Endothelial cell (in vitro differentiated cells): Measurements from ENCODE around the gene SEMA7A. TPM values are rescaled to one million over a fixed set of nuclear protein-coding genes. Genes with fewer than 3 reads are reported as not detected.

Experiments
- DNase-seq: peaks from one replicate; pipeline ENCODE4 v3.0.0; 2021; ENCODE audit warnings: low spot score
- H3K27ac Mint-ChIP-seq: one replicate; pipeline ENCODE4 v1.8.0; 2021; ENCODE audit warnings: mixed read lengths, inconsistent platforms; ENCODE audit not compliant: unreplicated experiment
- H3K27me3 Mint-ChIP-seq: one replicate; pipeline ENCODE4 v1.8.0; 2021; ENCODE audit warnings: mild to moderate bottlenecking, moderate library complexity, mixed read lengths, inconsistent platforms; ENCODE audit not compliant: unreplicated experiment
- H3K36me3 Mint-ChIP-seq: one replicate; pipeline ENCODE4 v1.8.0; 2021; ENCODE audit warnings: mild to moderate bottlenecking, low read depth, mixed read lengths, inconsistent platforms; ENCODE audit not compliant: unreplicated experiment
- H3K4me1 Mint-ChIP-seq: one replicate; pipeline ENCODE4 v1.8.0; 2021; ENCODE audit warnings: mild to moderate bottlenecking, mixed read lengths, inconsistent platforms; ENCODE audit not compliant: unreplicated experiment
- H3K4me3 Mint-ChIP-seq: one replicate; pipeline ENCODE4 v1.8.0; 2021; ENCODE audit warnings: mild to moderate bottlenecking, mixed read lengths, inconsistent platforms; ENCODE audit not compliant: unreplicated experiment
- H3K9me3 Mint-ChIP-seq: one replicate; pipeline ENCODE4 v1.8.0; 2021; ENCODE audit warnings: mixed read lengths, inconsistent platforms; ENCODE audit not compliant: unreplicated experiment
- total RNA-seq: library from RNA; stranded (reverse); fragmentation: NEBNext Ultra II Directional; extraction: Animal tissue kit (Norgen Biotek cat#: 25700); gene quantifications from one replicate; pipeline ENCODE4 v1.2.1, GENCODE V29; 2021; ENCODE audit not compliant: unreplicated experiment
- TF ChIP-seq, protein P1 (sequence below): fragments of 200-600 bp; sonication (generic); IDR thresholded peaks from one replicate; pipeline ENCODE4 v1.5.0; 2021; ENCODE audit warnings: antibody characterized with exemption; ENCODE audit not compliant: unreplicated experiment

SEMA7A gene
- total RNA-seq, 1 donor from 2014 or later = 41.4 TPM

DNA sequence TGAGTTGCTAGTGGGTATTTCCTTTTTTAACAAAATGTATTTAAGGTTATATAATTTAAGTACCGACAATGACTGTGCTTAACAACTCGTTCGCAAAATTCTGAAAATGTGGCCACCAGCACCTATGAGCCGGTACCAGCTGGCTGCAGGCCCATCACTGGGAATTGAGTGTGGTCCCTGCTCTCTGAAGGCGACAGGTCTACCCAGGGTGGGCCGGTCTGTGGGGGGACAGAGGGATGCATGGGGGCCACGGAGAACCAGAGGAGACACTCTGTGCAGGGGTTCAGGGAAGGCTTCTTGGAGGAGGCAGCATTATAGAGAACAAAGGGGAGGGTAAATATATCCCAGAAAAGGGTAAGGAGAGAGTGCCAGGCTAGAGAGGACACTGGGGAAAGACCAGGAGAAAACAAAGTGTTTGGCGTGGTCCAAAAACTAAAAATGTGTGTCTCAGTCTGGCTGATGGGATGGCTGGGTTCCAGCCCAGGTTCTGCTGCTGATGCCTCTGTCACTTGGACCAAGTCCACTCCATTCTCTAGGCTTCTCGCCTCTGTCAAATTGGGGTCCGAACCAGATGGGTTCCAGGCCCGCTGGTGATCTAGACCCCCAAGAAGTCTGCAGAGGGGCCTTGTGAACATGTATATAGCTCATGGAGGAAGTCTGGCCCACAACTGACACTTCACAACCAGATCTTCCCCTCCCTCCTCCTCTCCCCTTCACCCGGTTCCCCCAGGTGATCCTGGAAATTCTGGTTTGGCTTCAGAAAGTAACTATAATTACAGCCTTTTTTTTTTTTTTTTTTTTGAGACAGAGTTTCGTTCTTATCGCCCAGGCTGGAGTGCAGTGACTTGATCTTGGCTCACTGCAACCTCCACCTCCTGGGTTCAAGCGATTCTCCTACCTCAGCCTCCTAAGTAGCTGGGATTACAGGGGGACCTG, 55.7 kb downstream of the SEMA7A start:
- no peak for DNase-seq
- Mint-ChIP-seq H3K4me3 (no peak overlapping the region), H3K4me1 (peaks cover 22% of the 10 kb centered on the region), H3K36me3 (no peaks in the 10 kb centered on the region), H3K9me3 (no peaks in the 10 kb centered on the region), H3K27me3 (peaks cover 6% of the 10 kb centered on the region), H3K27ac (no peak overlapping the region)
- TF ChIP-seq, protein P1, sequence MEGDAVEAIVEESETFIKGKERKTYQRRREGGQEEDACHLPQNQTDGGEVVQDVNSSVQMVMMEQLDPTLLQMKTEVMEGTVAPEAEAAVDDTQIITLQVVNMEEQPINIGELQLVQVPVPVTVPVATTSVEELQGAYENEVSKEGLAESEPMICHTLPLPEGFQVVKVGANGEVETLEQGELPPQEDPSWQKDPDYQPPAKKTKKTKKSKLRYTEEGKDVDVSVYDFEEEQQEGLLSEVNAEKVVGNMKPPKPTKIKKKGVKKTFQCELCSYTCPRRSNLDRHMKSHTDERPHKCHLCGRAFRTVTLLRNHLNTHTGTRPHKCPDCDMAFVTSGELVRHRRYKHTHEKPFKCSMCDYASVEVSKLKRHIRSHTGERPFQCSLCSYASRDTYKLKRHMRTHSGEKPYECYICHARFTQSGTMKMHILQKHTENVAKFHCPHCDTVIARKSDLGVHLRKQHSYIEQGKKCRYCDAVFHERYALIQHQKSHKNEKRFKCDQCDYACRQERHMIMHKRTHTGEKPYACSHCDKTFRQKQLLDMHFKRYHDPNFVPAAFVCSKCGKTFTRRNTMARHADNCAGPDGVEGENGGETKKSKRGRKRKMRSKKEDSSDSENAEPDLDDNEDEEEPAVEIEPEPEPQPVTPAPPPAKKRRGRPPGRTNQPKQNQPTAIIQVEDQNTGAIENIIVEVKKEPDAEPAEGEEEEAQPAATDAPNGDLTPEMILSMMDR = no peak

DNA sequence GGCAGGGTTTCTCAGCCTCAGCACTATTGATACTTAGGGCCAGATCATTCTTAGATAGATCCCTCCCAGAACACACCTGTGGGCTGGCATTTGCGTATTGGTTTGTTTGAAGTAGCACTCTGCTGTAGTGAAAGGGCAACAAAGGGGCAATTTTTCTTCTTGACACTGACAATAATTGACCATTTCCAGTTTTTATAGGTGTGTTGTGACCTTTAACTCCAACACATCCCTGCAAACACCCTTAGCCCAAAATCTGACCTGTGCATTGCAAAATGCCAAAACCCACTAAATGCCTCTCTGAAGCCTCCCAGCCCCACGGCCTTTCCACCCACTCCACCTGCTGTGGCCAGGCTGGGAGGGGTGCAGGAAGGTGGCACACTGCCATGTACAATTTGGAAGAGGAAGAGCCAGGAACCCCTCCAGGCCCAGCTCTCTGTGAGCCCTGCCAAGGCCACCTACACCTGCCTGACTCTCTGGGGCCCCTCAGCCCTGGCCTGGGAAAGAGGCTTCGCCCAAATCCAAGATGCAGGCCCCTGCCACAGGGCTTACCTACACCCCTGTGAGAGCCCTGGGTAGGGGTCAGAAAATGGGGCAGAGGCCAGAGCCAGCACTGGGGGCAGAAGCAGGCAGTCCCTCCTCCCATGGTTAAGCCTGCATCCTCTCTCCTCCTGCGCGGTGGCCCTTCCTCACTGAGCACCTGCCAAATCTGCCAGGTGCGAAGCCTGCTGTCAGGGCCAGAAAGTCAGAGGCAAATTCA, 56.8 kb downstream of the SEMA7A start:
- H3K4me1 Mint-ChIP-seq = peaks cover 26% of the 10 kb centered on the region
- no peak for DNase-seq
- H3K9me3 Mint-ChIP-seq = no peaks in the 10 kb centered on the region
- H3K4me3 Mint-ChIP-seq = no peak overlapping the region
- no peak overlapping the region for H3K27ac Mint-ChIP-seq
- TF ChIP-seq, protein P1 = no peak
- H3K36me3 Mint-ChIP-seq = no peaks in the 10 kb centered on the region
- H3K27me3 Mint-ChIP-seq = peaks cover 9% of the 10 kb centered on the region

DNA sequence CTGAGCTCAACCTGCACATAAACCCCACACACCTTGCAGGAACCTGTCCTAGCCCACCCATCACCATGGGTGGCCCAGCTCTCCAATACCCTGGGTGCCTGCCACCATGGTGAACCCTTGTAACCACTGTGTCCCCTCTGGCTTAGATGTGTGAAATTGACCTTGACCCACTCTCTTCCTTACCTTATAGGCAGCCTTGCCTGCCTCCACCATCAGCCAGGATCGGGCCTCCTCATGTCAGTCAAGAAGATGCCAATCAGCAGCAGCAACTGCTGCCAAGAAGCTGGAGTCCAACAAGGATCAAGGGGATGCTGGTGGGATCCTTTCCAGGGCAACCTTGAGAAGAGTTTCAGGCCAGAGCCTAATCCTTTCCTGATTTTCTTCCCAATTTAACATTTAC, 57.5 kb downstream of the SEMA7A start:
- Mint-ChIP-seq H3K4me3 (no peak overlapping the region), H3K4me1 (peaks cover 28% of the 10 kb centered on the region), H3K27ac (no peak overlapping the region), H3K9me3 (no peaks in the 10 kb centered on the region), H3K36me3 (no peaks in the 10 kb centered on the region), H3K27me3 (peaks cover 7% of the 10 kb centered on the region)
- TF ChIP-seq, protein P1 = no peak
- DNase-seq = no peak

DNA sequence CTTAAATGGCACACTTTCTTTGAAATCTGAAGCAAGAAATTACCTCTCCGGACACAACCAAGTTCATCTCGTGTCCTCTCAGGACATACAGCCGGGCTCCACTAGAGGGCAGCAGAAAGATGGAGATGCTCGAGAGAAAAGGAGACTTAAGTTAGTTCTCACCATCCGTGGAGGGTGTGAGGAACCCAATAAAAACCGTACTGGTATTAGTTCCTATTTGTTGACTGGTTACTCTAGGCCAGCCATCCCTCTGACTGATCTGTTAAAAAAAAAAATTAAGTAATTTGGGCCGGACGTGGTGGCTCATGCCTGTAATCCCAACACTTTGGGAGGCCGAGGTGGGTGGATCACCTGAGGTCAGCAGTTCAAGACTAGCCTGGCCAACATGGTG, 58.5 kb downstream of the SEMA7A start:
- Mint-ChIP-seq H3K4me3 (peak overlapping the region; percentile 52), H3K27me3 (peaks cover 7% of the 10 kb centered on the region), H3K27ac (no peak overlapping the region), H3K9me3 (no peaks in the 10 kb centered on the region), H3K4me1 (peaks cover 28% of the 10 kb centered on the region), H3K36me3 (no peaks in the 10 kb centered on the region)
- peak; percentile 86 for DNase-seq
- TF ChIP-seq, protein P1 = peak; percentile 75
